IPS-NIHi7 (cell line): ENCODE data around the gene TMTC1.
"Not testable (repeated sequence)": the region's sequence is repeated elsewhere in the genome, so short reads cannot be mapped to it uniquely, and the experiment has no call there.

ENCODE experiments used
- DNase-seq: peaks from one replicate; pipeline ENCODE4 v3.0.0; 2012; ENCODE audit warnings: mixed read lengths; ENCODE audit errors: extremely low spot score

TMTC1 gene

GRCh38 chr12:29671742-29672141 is 112.0 kb downstream of the TMTC1 start:
- no peak for DNase-seq

GRCh38 chr12:29667011-29667410 is 116.7 kb downstream of the TMTC1 start:
- no peak for DNase-seq

GRCh38 chr12:29665107-29665506 is 118.6 kb downstream of the TMTC1 start:
- no peak for DNase-seq

- no peak for DNase-seq
Observed at GRCh38 chr12:29662734-29663323, 120.9 kb downstream of the TMTC1 start.

- DNase-seq, result no peak
Observed at GRCh38 chr12:29660847-29661246, 122.9 kb downstream of the TMTC1 start.

GRCh38 chr12:29656762-29657538 is 126.8 kb downstream of the TMTC1 start:
- no peak for DNase-seq

- no peak for DNase-seq
Observed at GRCh38 chr12:29655861-29656260, 127.9 kb downstream of the TMTC1 start.

- DNase-seq, result no peak
Observed at GRCh38 chr12:29653286-29653685, 130.5 kb downstream of the TMTC1 start.

- no peak for DNase-seq
Observed at GRCh38 chr12:29650371-29650770, 133.4 kb downstream of the TMTC1 start.

GRCh38 chr12:29649722-29650121 is 134.0 kb downstream of the TMTC1 start:
- DNase-seq, result no peak

- no peak for DNase-seq
Observed at GRCh38 chr12:29644536-29645162, 139.1 kb downstream of the TMTC1 start.

- no peak for DNase-seq
Observed at GRCh38 chr12:29640589-29641345, 143.0 kb downstream of the TMTC1 start.

GRCh38 chr12:29639893-29640495 is 143.7 kb downstream of the TMTC1 start:
- DNase-seq, result no peak

- DNase-seq, result no peak
Observed at GRCh38 chr12:29638528-29638927, 145.2 kb downstream of the TMTC1 start.

GRCh38 chr12:29634057-29634456 is 149.7 kb downstream of the TMTC1 start:
- DNase-seq, result no peak

GRCh38 chr12:29630164-29630563 is 153.6 kb downstream of the TMTC1 start:
- DNase-seq, result not testable (repeated sequence)

- DNase-seq, result no peak
Observed at GRCh38 chr12:29627221-29627620, 156.5 kb downstream of the TMTC1 start.

- no peak for DNase-seq
Observed at GRCh38 chr12:29625359-29625953, 158.3 kb downstream of the TMTC1 start.

GRCh38 chr12:29622251-29622650 is 161.5 kb downstream of the TMTC1 start:
- no peak for DNase-seq

GRCh38 chr12:29620030-29620429 is 163.7 kb downstream of the TMTC1 start:
- DNase-seq, result no peak

GRCh38 chr12:29617407-29617803 is 166.3 kb downstream of the TMTC1 start:
- no peak for DNase-seq
